Lower leg skin (tissue), 4 donors: Measurements from ENCODE around the gene NECAB2. TPM values are rescaled to one million over a fixed set of nuclear protein-coding genes. Genes with fewer than 3 reads are reported as not detected.

ENCODE experiments used
- DNase-seq, 2 donors: peaks; one replicate each; pipeline ENCODE4 v3.0.0-alpha.2; 2019; ENCODE audit warnings: low spot score in 2 of 2
- H3K4me3 ChIP-seq: fragments of 200-600 bp; sonication (generic); 2 replicates; pipeline ENCODE4 v1.5.1; 2017; ENCODE audit warnings: mild to moderate bottlenecking, low read depth; ENCODE audit not compliant: poor library complexity, severe bottlenecking
- POLR2A ChIP-seq, 2 donors: fragments of 450-650 bp; IDR thresholded peaks; one replicate each; pipeline ENCODE4 v1.6.1; 2016 to 2017; ENCODE audit warnings: antibody characterized with exemption in 2 of 2, mild to moderate bottlenecking in 1 of 2, moderate library complexity in 1 of 2
- WGBS, 2 donors: methylation state at CpG; one replicate each; pipeline ENCODE4 v1.1.5; 2018; 5-methylcytosine and 5-hydroxymethylcytosine counted together
- intact Hi-C: fragments of 100-400 bp; cut with DNase I; formaldehyde crosslinking; loops from one replicate; pipeline ENCODE4 v1.15.0; 2023; ENCODE audit warnings: low total_unique reads
- total RNA-seq, 4 donors: library from RNA; depleted of rRNA; stranded (reverse); fragments of >200 nt; gene quantifications; one replicate each; pipeline ENCODE4 v1.1.0, GENCODE V29; 2016
- TF ChIP-seq, protein P1 (sequence below), 3 donors: fragments of 450-650 bp; IDR thresholded peaks; one replicate each; pipeline ENCODE4 v1.5.1; 2016; ENCODE audit warnings: antibody characterized with exemption in 3 of 3, mild to moderate bottlenecking in 3 of 3, moderate library complexity in 2 of 3

NECAB2 gene
- total RNA-seq, 4 donors from 2014 or later: not detected

DNA sequence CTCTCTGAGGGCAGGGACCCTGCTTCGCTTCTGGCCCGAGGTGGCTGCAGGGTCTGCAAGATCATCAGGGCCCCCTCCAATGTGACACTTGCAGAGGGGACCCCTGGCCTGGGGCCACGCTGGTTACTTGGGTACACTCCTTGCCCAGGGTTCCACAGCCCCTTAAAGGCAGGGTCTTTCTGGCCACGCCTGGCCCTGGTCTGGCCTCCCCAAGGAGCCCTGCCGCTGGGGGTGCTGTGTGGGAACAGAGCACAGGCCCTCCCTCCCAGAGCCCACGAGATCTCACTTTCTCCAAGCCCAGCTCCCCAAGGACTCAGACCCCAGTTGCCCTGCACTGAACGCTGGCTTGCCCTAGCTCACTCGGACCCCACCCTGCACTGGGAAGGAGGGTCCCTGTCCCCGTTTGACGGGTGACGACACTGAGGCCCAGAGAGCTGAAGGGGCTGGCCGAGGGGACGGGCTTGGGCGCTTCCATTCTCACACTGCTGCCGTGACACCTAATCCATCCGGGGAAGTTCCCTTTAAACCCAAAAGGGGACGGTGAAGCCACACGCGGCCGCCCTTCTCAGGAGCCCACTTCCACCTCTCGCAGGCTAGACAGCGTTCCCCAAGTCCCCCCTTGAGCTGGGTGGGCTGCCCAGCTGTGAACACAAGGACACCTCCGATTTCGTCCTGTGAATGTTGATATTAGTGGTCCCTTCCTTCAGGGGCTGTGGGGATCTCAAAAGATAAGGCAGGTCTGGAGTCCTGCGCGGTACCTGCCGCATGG, 41.9 kb upstream of the NECAB2 start:
- TF ChIP-seq, protein P1, sequence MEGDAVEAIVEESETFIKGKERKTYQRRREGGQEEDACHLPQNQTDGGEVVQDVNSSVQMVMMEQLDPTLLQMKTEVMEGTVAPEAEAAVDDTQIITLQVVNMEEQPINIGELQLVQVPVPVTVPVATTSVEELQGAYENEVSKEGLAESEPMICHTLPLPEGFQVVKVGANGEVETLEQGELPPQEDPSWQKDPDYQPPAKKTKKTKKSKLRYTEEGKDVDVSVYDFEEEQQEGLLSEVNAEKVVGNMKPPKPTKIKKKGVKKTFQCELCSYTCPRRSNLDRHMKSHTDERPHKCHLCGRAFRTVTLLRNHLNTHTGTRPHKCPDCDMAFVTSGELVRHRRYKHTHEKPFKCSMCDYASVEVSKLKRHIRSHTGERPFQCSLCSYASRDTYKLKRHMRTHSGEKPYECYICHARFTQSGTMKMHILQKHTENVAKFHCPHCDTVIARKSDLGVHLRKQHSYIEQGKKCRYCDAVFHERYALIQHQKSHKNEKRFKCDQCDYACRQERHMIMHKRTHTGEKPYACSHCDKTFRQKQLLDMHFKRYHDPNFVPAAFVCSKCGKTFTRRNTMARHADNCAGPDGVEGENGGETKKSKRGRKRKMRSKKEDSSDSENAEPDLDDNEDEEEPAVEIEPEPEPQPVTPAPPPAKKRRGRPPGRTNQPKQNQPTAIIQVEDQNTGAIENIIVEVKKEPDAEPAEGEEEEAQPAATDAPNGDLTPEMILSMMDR (IDR thresholded peaks at IDR 0.05): no peak
- no peak for TF ChIP-seq POLR2A (IDR thresholded peaks at IDR 0.05)
- intact Hi-C loops: no loop called here
- 45 to 55% methylated on average over 24 to 27 of the region's 27 CpGs for WGBS, 2 donors
- no peak for DNase-seq
- H3K4me3 ChIP-seq: no peak overlapping the region

DNA sequence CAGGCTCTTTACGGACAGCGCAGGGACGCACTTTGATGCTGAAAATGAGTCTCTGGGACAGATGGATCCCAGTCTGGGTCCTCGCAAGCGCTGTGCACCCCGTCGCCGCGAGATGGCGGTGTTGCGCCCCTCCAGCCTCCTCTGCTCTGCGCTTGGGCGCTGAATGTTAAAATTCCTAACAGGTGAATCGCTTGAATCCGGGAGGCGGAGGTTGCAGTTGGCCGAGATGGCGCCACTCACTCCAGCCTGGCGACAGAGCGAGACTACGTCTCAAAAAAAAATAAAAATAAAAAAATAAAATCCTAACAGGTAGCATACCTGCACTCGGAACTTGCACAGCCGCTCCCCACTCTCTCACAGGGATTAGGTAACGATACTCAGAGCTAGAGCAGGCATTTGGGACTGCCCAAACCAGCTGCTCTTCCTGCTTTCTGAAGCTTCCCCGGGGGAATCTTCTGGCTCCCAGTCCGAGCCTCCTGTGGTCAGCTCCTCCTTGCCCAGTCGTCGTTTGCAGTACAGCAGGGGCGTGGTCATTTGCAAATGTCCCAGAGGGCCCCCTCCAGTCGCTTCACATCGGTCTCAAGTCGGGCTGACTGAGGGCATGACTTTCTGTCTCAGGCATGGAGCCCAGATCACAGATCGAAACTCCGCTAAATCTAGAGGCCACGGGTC, 41.2 kb upstream of the NECAB2 start:
- intact Hi-C loops: no loop called here
- peak; percentile 65 to 95 for DNase-seq
- TF ChIP-seq, protein P1 (IDR thresholded peaks at IDR 0.05): peak in 1 of 3 donors; percentile 48
- TF ChIP-seq POLR2A (IDR thresholded peaks at IDR 0.05): no peak
- H3K4me3 ChIP-seq: no peak overlapping the region
- WGBS, 2 donors: 13 to 14% methylated on average over 35 of the region's 35 CpGs

DNA sequence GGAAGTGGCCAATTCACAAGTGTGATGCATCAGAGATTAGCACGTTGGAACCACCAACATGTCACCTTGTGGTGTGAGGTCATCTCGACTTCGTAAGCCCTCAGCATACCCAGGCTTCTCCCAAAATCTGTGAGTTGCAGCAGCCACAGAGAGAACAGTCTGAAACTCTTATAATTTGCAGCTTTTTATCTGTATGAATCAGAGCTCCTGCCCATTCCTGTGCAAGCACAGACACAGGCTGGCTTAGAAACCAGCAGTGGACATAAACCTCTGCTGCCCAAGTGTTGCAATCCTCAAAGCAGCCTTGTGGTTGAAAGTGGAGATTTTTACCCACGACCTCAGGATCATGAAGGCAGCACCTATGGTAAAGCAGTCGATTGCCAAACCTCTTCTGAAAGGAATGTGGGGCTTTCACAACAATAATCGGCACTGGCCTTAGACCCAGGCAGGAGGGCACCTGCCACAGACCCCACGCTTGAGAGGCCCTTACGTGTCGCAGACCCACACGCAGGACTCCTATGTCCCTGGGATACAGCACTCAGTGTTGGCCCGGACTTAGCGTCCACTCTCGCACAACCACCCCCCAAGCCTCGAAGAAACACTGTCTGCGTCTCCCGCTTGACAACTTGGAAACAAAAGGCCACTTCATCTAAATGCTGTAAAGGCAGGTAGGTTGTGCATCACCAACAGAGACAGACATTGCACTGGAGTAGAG, 39.5 kb upstream of the NECAB2 start:
- no peak for TF ChIP-seq POLR2A (IDR thresholded peaks at IDR 0.05)
- TF ChIP-seq, protein P1 (IDR thresholded peaks at IDR 0.05): no peak
- intact Hi-C loops: no loop called here
- DNase-seq: no peak
- no peak overlapping the region for H3K4me3 ChIP-seq
- WGBS, 2 donors: 85 to 86% methylated on average over 16 of the region's 16 CpGs

DNA sequence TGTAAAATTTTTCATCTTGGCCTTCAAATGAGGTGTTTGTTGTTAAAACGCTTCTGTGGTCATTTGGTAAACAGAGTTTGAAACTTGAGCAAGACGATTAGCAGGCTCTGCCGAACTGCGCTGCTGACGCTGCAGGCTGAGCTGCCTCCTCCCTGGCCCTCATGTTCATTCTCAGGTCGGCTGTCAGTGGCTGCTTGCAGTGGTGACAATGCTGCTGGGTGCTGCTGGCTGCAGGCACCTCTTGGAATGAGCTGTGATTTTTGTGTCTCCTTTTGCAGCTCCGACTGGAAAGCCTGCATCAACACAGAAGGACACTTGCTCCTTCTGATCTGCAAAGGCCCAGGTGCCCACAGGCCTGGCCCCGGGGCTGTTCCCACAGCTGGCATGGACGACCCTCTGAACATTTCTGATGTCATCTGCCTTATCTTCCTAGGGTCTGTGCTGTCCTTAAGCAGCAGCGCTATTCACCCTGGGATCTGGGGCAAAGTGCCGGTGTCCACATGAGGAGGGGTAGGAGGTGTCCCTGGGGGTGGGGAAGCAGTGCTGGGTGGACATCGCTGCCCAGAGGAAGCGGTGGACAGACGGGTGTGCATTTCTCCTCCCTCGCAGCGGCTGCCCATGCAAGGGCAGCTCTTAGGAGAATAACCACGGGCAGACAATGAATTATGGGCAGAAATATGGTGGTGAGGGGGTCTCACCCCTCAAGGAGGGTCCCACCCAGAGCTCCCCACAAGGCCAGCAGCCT, 38.1 kb upstream of the NECAB2 start:
- 81 to 88% methylated on average over 17 of the region's 17 CpGs for WGBS, 2 donors
- H3K4me3 ChIP-seq: no peak overlapping the region
- no peak for TF ChIP-seq POLR2A (IDR thresholded peaks at IDR 0.05)
- TF ChIP-seq, protein P1 (IDR thresholded peaks at IDR 0.05): no peak
- intact Hi-C loops: no loop called here
- no peak for DNase-seq

DNA sequence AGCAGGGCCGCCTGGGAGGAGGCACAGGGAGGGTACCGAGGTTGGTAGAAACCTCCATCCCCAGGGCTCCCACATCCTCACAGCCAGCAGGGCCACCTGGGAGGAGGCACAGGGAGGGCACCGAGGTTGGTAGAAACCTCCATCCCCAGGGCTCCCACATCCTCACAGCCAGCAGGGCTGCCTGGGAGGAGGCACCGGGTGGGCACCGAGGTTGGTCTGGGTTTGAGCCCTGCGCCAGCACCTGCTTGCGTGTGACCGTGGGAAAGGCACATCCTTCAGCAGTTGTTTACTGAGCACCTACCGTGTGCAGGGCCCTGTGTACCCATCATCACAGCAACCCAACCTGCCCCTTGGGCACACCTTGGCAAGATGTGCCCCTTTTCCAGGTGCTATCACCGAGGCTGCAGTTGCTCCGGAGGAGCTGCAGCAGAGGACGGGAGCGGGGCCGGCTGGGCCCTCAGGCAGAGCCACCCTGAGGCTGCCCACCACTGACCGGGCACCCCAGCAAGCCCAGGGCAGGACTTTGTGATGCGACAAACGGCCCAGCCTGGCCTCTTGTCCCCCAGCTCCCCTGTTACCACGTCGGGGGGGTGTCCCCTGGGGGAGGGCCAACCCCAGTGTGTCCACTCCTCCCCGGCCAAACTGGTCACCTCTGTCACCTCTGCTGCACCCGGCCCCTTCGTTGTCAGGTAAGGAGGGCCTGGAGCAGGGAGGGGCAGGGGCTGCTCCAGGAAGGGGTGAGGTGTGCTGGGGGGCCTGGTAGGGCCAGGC, 37.1 kb upstream of the NECAB2 start:
- TF ChIP-seq POLR2A (IDR thresholded peaks at IDR 0.05): no peak
- TF ChIP-seq, protein P1 (IDR thresholded peaks at IDR 0.05): no peak
- intact Hi-C loops: no loop called here
- 73 to 82% methylated on average over 15 to 18 of the region's 22 CpGs for WGBS, 2 donors
- DNase-seq: no peak
- no peak overlapping the region for H3K4me3 ChIP-seq
